ENCODE data around the gene GARIN5A.

DNA sequence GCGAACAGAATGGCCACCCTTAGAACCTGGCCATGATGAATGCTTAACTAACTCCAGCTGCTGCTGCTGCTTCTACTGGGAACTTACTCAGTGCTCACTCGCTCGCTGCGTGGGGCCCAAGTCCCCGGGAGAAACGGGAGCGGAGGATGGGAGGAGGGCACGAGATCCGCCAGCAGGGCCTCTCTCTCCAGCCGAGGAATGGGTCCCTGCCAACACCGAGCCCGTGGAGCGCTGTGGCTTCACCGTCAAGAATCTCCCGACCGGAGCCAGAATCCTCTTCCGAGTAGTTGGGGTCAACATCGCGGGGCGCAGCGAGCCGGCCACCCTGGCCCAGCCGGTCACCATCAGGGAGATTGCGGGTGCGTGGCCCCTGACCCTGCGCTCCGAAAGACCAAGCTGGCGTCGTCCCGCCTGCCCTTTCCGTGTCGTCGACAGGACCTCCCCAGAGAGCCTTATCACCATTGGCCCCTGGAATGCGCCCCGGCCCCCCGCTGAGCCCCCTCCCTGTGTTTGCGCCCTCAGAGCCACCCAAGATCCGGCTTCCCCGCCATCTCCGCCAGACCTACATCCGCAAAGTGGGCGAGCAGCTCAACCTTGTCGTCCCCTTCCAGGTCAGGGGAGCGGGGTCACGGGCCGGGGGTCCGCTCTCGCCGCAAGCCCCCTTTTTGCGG lies 18.1 kb downstream of the GARIN5A start:
- TF ChIP-seq, protein P1, sequence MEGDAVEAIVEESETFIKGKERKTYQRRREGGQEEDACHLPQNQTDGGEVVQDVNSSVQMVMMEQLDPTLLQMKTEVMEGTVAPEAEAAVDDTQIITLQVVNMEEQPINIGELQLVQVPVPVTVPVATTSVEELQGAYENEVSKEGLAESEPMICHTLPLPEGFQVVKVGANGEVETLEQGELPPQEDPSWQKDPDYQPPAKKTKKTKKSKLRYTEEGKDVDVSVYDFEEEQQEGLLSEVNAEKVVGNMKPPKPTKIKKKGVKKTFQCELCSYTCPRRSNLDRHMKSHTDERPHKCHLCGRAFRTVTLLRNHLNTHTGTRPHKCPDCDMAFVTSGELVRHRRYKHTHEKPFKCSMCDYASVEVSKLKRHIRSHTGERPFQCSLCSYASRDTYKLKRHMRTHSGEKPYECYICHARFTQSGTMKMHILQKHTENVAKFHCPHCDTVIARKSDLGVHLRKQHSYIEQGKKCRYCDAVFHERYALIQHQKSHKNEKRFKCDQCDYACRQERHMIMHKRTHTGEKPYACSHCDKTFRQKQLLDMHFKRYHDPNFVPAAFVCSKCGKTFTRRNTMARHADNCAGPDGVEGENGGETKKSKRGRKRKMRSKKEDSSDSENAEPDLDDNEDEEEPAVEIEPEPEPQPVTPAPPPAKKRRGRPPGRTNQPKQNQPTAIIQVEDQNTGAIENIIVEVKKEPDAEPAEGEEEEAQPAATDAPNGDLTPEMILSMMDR (conservative IDR thresholded peaks at IDR 0.05; ENCODE audit: low read depth, low read length): no peak
- TF ChIP-seq EZH2 (IDR thresholded peaks at IDR 0.05; ENCODE audit: low read length, unreplicated experiment) (no peak), EZH2phosphoT487 (IDR thresholded peaks at IDR 0.05; ENCODE audit: borderline replicate concordance, low read length) (no peak)
